Vagina (tissue), 2 donors: ENCODE results near the gene KCNJ10. TPM values are rescaled to one million over a fixed set of nuclear protein-coding genes. Genes with fewer than 3 reads are reported as not detected.
A peak's percentile ranks its signal among the peaks of the same experiment; 100 is the strongest.

ENCODE experiments used
- DNase-seq, 2 donors: peaks; one replicate each; pipeline ENCODE4 v3.0.0-alpha.2; 2017; ENCODE audit errors: extremely low spot score in 2 of 2
- H3K27ac ChIP-seq: fragments of 200-600 bp; sonication (generic); one replicate; pipeline ENCODE4 v1.5.1; 2019
- H3K27me3 ChIP-seq: fragments of 200-600 bp; sonication (generic); one replicate; pipeline ENCODE4 v1.5.1; 2019
- H3K36me3 ChIP-seq, 2 donors: fragments of 200-600 bp; sonication (generic); one replicate each; pipeline ENCODE4 v1.5.1; 2017 to 2019
- H3K4me1 ChIP-seq: fragments of 200-600 bp; sonication (generic); one replicate; pipeline ENCODE4 v1.5.1; 2019
- H3K4me3 ChIP-seq, 2 donors: fragments of 200-600 bp; sonication (generic); 1 replicate in 1 of 2; 2 replicates in 1 of 2; pipeline ENCODE4 v1.5.1; 2016 to 2019
- H3K9me3 ChIP-seq: fragments of 200-600 bp; sonication (generic); one replicate; pipeline ENCODE4 v1.5.1; 2019
- CTCF ChIP-seq, 3 experiments: fragments of 450-650 bp in 2 of 3; fragments of 200-600 bp in 1 of 3; sonication (generic) in 1 of 3; IDR thresholded peaks; one replicate each; pipeline ENCODE4 v1.5.1; 2017 to 2019; ENCODE audit warnings: antibody characterized with exemption in 3 of 3, mild to moderate bottlenecking in 2 of 3, moderate library complexity in 2 of 3
- POLR2A ChIP-seq, 2 donors: fragments of 450-650 bp; IDR thresholded peaks; one replicate each; pipeline ENCODE4 v1.6.1; 2017; ENCODE audit warnings: antibody characterized with exemption in 2 of 2, mild to moderate bottlenecking in 2 of 2, moderate library complexity in 2 of 2
- POLR2AphosphoS5 ChIP-seq, 2 donors: sonication (generic); formaldehyde crosslinking; IDR thresholded peaks; one replicate each; pipeline ENCODE4 v1.9.0; 2017; ENCODE audit warnings: antibody characterized with exemption in 2 of 2, mild to moderate bottlenecking in 2 of 2, low read depth in 1 of 2; ENCODE audit not compliant: insufficient read depth in 1 of 2
- intact Hi-C: fragments of 100-400 bp; cut with DNase I; formaldehyde crosslinking; loops from one replicate; pipeline ENCODE4 v1.15.1; 2023
- total RNA-seq: library from RNA; depleted of rRNA; stranded (reverse); fragments of >200 nt; gene quantifications from one replicate; pipeline ENCODE4 v1.2.3, GENCODE V29; 2016

Gene KCNJ10
- total RNA-seq, 1 donor from 2014 or later = not detected

GRCh38 chr1:160097151-160097910 is 27.4 kb upstream of the KCNJ10 start:
- DNase-seq = no peak
- intact Hi-C loops = loop anchor here (10.0 kb wide), 1 partner anchor 173 kb away; the partner anchor contains the start of gene TAGLN2
- peak overlapping the region; percentile 93 for H3K27ac ChIP-seq
- peak overlapping the region; percentile 93 for H3K4me3 ChIP-seq
- TF ChIP-seq POLR2AphosphoS5 (IDR thresholded peaks at IDR 0.05; ENCODE audit: insufficient read depth in 1 of 2, low read depth in 1 of 2) (no peak), POLR2A (IDR thresholded peaks at IDR 0.05) (no peak), CTCF (IDR thresholded peaks at IDR 0.05) (no peak)
- H3K4me1 ChIP-seq = peaks cover 35% of the 10 kb centered on the region
- peaks cover 0 to 26% of the 10 kb centered on the region in 2 donors for H3K36me3 ChIP-seq
- no peaks in the 10 kb centered on the region for H3K9me3 ChIP-seq
- no peaks in the 10 kb centered on the region for H3K27me3 ChIP-seq

GRCh38 chr1:160096274-160097116 is 26.5 kb upstream of the KCNJ10 start:
- no peak overlapping the region for H3K4me3 ChIP-seq
- no peak overlapping the region for H3K27ac ChIP-seq
- DNase-seq = peak in 1 of 2 donors; percentile 91
- H3K4me1 ChIP-seq = peaks cover 33% of the 10 kb centered on the region
- H3K27me3 ChIP-seq = no peaks in the 10 kb centered on the region
- TF ChIP-seq POLR2AphosphoS5 (IDR thresholded peaks at IDR 0.05; ENCODE audit: insufficient read depth in 1 of 2, low read depth in 1 of 2) (no peak), POLR2A (IDR thresholded peaks at IDR 0.05) (no peak), CTCF (IDR thresholded peaks at IDR 0.05) (no peak)
- H3K36me3 ChIP-seq = peaks cover 0 to 31% of the 10 kb centered on the region in 2 donors
- no peaks in the 10 kb centered on the region for H3K9me3 ChIP-seq
- intact Hi-C loops = loop anchor here (10.0 kb wide), 1 partner anchor 172 kb away; the partner anchor contains the start of gene TAGLN2

DNA sequence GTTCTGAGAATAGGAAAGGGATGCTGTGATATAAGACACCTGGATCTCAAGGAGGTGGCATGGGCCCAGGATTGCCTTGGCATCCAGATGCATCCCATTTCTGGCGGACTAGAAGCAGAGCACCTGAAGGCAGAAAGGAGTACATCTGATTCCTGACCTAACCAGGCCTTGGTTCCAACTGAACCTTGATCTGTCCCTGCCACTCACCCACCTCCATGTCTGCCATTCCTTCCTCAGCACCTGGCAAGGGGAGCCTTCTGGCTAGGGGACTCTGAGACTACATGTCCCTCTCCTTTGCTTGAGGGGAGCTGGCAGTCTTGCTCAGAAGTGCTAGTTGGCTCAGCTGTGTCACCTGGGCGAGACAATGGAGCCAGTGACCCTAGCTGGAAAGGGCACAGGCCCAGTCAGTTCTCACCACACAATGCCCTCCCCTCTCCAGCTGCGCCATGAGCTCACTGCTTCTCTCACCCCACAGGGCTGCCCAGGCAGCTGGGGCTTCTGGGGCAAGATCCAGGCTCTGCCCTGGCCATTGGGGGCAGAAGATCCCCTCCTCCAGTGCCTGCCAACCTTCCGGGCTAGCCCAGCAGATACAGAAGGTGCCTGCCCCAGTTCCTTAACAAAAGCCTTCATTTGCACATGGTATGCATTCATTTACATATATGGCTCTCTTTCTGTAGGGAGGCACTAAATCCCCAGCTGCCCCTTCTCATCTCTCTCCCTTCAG is 25.6 kb upstream of the KCNJ10 start:
- DNase-seq = no peak
- H3K27me3 ChIP-seq = no peaks in the 10 kb centered on the region
- TF ChIP-seq POLR2A (IDR thresholded peaks at IDR 0.05) = no peak
- no peak for TF ChIP-seq CTCF (IDR thresholded peaks at IDR 0.05)
- TF ChIP-seq POLR2AphosphoS5 (IDR thresholded peaks at IDR 0.05; ENCODE audit: insufficient read depth in 1 of 2, low read depth in 1 of 2) = no peak
- no peak overlapping the region for H3K27ac ChIP-seq
- intact Hi-C loops = loop anchor here (10.0 kb wide), 1 partner anchor 171 kb away; the partner anchor contains the start of gene TAGLN2
- H3K4me1 ChIP-seq = peaks cover 24% of the 10 kb centered on the region
- H3K36me3 ChIP-seq = peaks cover 0 to 40% of the 10 kb centered on the region in 2 donors
- no peaks in the 10 kb centered on the region for H3K9me3 ChIP-seq
- H3K4me3 ChIP-seq = no peak overlapping the region

- Histone ChIP-seq H3K27ac (no peak overlapping the region), H3K36me3 (peaks cover 0 to 43% of the 10 kb centered on the region in 2 donors), H3K9me3 (no peaks in the 10 kb centered on the region), H3K27me3 (no peaks in the 10 kb centered on the region), H3K4me1 (peaks cover 24% of the 10 kb centered on the region), H3K4me3 (no peak overlapping the region)
- TF ChIP-seq POLR2A (IDR thresholded peaks at IDR 0.05) (no peak), CTCF (IDR thresholded peaks at IDR 0.05) (no peak), POLR2AphosphoS5 (IDR thresholded peaks at IDR 0.05; ENCODE audit: insufficient read depth in 1 of 2, low read depth in 1 of 2) (no peak)
- intact Hi-C loops = loop anchor here (10.0 kb wide), 1 partner anchor 170 kb away; the partner anchor contains the start of gene TAGLN2
- no peak for DNase-seq
These were observed 24.8 kb upstream of the KCNJ10 start for GRCh38 chr1:160094806-160095205.
